ENCODE results near the gene KAT8. TPM values are rescaled to one million over a fixed set of nuclear protein-coding genes. Genes with fewer than 3 reads are reported as not detected.
"Not testable (repeated sequence)": the region's sequence is repeated elsewhere in the genome, so short reads cannot be mapped to it uniquely, and the experiment has no call there.

Gene KAT8
- polyA plus RNA-seq, 1 experiment = 31.9 TPM

DNA sequence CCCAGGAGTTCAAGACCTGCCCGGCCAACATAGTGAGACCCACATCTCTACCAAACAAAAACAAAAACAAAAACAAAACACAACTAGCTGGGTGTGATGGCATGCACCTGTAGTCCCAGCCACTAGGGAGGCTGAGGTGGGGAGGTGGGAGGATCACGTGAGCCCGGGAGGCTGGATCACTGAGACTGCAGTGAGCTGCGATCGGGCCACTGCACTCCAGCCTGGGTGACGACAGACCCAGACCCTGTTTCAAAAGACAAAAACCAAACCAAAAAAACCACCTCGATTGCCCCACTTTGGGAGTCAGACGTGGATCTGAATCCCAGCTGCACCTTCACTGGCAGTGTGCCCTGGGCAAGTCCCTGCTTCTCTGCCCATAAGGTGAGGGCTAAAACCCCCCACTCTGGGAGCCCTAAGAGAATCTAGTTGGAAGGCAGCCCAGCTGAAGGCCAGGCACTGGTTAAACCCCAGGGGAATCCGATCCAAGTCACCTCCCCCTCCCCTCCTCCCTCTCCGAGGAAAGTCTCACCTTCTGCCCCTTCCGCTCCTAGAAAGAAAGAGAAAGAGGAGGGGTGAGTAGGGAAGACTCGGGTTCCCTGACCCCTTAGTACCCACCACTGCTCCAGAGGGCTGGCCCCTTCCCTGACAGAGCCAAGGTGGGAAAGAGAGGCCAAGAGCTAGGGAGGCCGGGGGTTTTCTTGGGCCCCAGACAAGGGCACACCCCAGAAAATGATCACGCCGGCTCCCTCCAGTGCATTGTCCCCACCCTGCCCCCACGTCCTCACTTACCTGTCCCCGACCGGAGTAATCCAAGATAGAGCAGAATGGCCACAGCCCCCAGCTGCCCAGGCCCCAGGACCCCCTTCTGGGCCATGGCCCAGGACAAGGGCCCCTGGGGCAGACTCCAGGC, 17.4 kb downstream of the KAT8 start:
- Histone ChIP-seq H3K4me3 (ENCODE audit: low read depth, low read length) (no peak overlapping the region), H3K36me3 (ENCODE audit: control insufficient read depth, insufficient read depth, low read length) (no peaks in the 10 kb centered on the region; the same call in 1 of the 2 replicates), H3K27me3 (ENCODE audit: control insufficient read depth, insufficient read depth, low read length) (no peaks in the 10 kb centered on the region)
- TF ChIP-seq, protein P1, sequence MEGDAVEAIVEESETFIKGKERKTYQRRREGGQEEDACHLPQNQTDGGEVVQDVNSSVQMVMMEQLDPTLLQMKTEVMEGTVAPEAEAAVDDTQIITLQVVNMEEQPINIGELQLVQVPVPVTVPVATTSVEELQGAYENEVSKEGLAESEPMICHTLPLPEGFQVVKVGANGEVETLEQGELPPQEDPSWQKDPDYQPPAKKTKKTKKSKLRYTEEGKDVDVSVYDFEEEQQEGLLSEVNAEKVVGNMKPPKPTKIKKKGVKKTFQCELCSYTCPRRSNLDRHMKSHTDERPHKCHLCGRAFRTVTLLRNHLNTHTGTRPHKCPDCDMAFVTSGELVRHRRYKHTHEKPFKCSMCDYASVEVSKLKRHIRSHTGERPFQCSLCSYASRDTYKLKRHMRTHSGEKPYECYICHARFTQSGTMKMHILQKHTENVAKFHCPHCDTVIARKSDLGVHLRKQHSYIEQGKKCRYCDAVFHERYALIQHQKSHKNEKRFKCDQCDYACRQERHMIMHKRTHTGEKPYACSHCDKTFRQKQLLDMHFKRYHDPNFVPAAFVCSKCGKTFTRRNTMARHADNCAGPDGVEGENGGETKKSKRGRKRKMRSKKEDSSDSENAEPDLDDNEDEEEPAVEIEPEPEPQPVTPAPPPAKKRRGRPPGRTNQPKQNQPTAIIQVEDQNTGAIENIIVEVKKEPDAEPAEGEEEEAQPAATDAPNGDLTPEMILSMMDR (IDR thresholded peaks at IDR 0.05; ENCODE audit: insufficient read depth, low read depth, low read length) = no peak
- CTCF ChIA-PET = interaction anchor here (0.5 to 1.1 kb wide), 3 partner anchors 12 to 315 kb away, joined by 3 read pairs; no protein-coding TSS in a partner anchor
- no peak for DNase-seq (ENCODE audit: low read depth)
- POLR2A ChIA-PET = no interaction called here

GRCh38 chr16:31135535-31136286, 18.2 kb downstream of the KAT8 start, which contains the start of gene PRSS8:
PRSS8 (minus strand) TSS chr16:31135727; CDS start chr16:31135498, 229 bp downstream.
- ChIA-PET CTCF (interaction anchor here (0.5 to 1.1 kb wide), 4 partner anchors 12 to 314 kb away, joined by 3 read pairs; partner anchors contain the start of gene HSD3B7), POLR2A (no interaction called here)
- H3K4me3 ChIP-seq (ENCODE audit: low read depth, low read length) = no peak within 1 kb of the TSS
- no peaks in the 10 kb centered on the region; the same call in 1 of the 2 replicates for H3K36me3 ChIP-seq (ENCODE audit: control insufficient read depth, insufficient read depth, low read length)
- no peak for DNase-seq (ENCODE audit: low read depth)
- H3K27me3 ChIP-seq (ENCODE audit: control insufficient read depth, insufficient read depth, low read length) = no peaks in the 10 kb centered on the region
- TF ChIP-seq, protein P1 (IDR thresholded peaks at IDR 0.05; ENCODE audit: insufficient read depth, low read depth, low read length) = no peak

DNA sequence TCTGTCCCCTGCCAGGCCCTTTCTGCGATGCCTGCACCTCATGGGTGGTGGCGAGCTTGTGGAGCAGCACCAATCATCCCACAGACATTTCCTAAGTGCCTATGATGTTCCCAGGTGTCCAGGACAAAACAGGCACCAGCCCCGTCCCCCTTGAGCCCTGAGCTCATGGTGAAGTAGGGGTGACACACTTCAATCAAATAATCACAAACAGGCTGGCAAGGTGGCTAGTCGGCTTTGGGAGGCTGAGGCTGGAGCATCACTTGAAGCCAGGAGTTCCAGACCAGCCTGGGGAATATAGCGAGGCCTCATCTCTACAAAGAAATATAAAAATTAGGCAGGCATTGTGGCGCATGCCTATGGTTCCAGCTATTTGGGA, 18.8 kb downstream of the KAT8 start:
- DNase-seq (ENCODE audit: low read depth) = no peak
- CTCF ChIA-PET = interaction anchor here (0.7 kb wide), 1 partner anchor 151 kb away, joined by 3 read pairs; the partner anchor contains the start of gene HSD3B7
- TF ChIP-seq, protein P1 (IDR thresholded peaks at IDR 0.05; ENCODE audit: insufficient read depth, low read depth, low read length) = no peak
- POLR2A ChIA-PET = no interaction called here
- H3K27me3 ChIP-seq (ENCODE audit: control insufficient read depth, insufficient read depth, low read length) = no peaks in the 10 kb centered on the region
- no peak overlapping the region for H3K4me3 ChIP-seq (ENCODE audit: low read depth, low read length)
- H3K36me3 ChIP-seq (ENCODE audit: control insufficient read depth, insufficient read depth, low read length) = no peaks in the 10 kb centered on the region; the same call in 1 of the 2 replicates

- DNase-seq (ENCODE audit: low read depth); H3K27me3 ChIP-seq (ENCODE audit: control insufficient read depth, insufficient read depth, low read length); POLR2A ChIA-PET; H3K36me3 ChIP-seq (ENCODE audit: control insufficient read depth, insufficient read depth, low read length); H3K4me3 ChIP-seq (ENCODE audit: low read depth, low read length); CTCF ChIA-PET: not testable (repeated sequence)
These were observed 19.5 kb downstream of the KAT8 start for GRCh38 chr16:31136822-31137499.
